HepG2 (cell line): ENCODE results near the gene KRT1. TPM values are rescaled to one million over a fixed set of nuclear protein-coding genes. Genes with fewer than 3 reads are reported as not detected.

Experiments
- CBX5 ChIP-seq: sonication (generic); formaldehyde crosslinking; IDR thresholded peaks from 2 replicates; pipeline ENCODE4 v1.4.0; 2020; ENCODE audit warnings: missing genetic modification reagents, borderline replicate concordance
- ETV6 ChIP-seq: sonication (generic); formaldehyde crosslinking; conservative IDR thresholded peaks from 2 replicates; pipeline ENCODE4 v1.4.0; 2020; ENCODE audit warnings: missing genetic modification reagents
- EZH2 ChIP-seq: conservative IDR thresholded peaks from 2 replicates; pipeline ENCODE4 v1.6.1; 2012; ENCODE audit warnings: mild to moderate bottlenecking, low read depth, low read length, moderate library complexity
- KLF12 ChIP-seq: sonication (generic); formaldehyde crosslinking; IDR thresholded peaks from 2 replicates; pipeline ENCODE4 v1.4.0; 2020; ENCODE audit warnings: missing genetic modification reagents, borderline replicate concordance
- LCORL ChIP-seq, 2 experiments: fragments of 450-650 bp in 1 of 2; sonication (generic) in 1 of 2; formaldehyde crosslinking in 1 of 2; IDR thresholded peaks; 2 replicates each; pipeline versions ENCODE4 v1.5.0 to v1.6.1; 2017 to 2020; ENCODE audit warnings: antibody characterized with exemption in 1 of 2, missing genetic modification reagents in 1 of 2
- PITX1 ChIP-seq: sonication (generic); formaldehyde crosslinking; IDR thresholded peaks from 2 replicates; pipeline ENCODE4 v1.5.1; 2020; ENCODE audit warnings: mild to moderate bottlenecking, missing genetic modification reagents
- POGZ ChIP-seq: sonication (generic); formaldehyde crosslinking; IDR thresholded peaks from 2 replicates; pipeline ENCODE4 v1.4.0; 2020; ENCODE audit warnings: mild to moderate bottlenecking, missing genetic modification reagents
- SP4 ChIP-seq: sonication (generic); formaldehyde crosslinking; IDR thresholded peaks from 2 replicates; pipeline ENCODE4 v1.8.1; 2023; ENCODE audit warnings: mild to moderate bottlenecking, missing genetic modification reagents
- ZMYM2 ChIP-seq: sonication (generic); formaldehyde crosslinking; IDR thresholded peaks from 2 replicates; pipeline ENCODE4 v1.8.0; 2022; ENCODE audit warnings: mild to moderate bottlenecking, missing genetic modification reagents
- ZNF24 ChIP-seq: fragments of 450-650 bp; IDR thresholded peaks from 2 replicates; pipeline ENCODE4 v1.6.1; 2017; ENCODE audit warnings: antibody characterized with exemption, mild to moderate bottlenecking
- ZNF317 ChIP-seq: sonication (generic); formaldehyde crosslinking; IDR thresholded peaks from 2 replicates; pipeline ENCODE4 v1.5.0; 2020; ENCODE audit warnings: mild to moderate bottlenecking, missing genetic modification reagents
- polyA plus RNA-seq, 8 experiments: library from polyadenylated mRNA; depleted of rRNA in 3 of 8; stranded (reverse) in 7 of 8; unstranded in 1 of 8; fragments of >200 nt; fragmentation: Illumina TruSeq in 4 of 8; extraction: Trizol in 4 of 8; gene quantifications; 2 replicates each; pipeline versions ENCODE4 v1.2.1 to v1.2.3, GENCODE V29; 2011 to 2016; ENCODE audit warnings: low read depth in 4 of 8, missing spikeins in 1 of 8, mixed read lengths in 1 of 8; ENCODE audit not compliant: insufficient read depth in 1 of 8
- total RNA-seq, 5 experiments: library from RNA; depleted of rRNA; stranded (reverse); fragments of >200 nt; fragmentation: Illumina TruSeq; extraction: Trizol; gene quantifications; 2 replicates each; pipeline ENCODE4 v1.2.3, GENCODE V29; 2016; ENCODE audit warnings: low read depth in 1 of 5
- TF ChIP-seq, protein P1 (sequence below): sonication (generic); formaldehyde crosslinking; IDR thresholded peaks from 2 replicates; pipeline ENCODE4 v1.4.0; 2020; ENCODE audit warnings: mild to moderate bottlenecking, missing genetic modification reagents
- TF ChIP-seq, protein P2 (sequence below): sonication (generic); formaldehyde crosslinking; IDR thresholded peaks from 2 replicates; pipeline ENCODE4 v1.4.0; 2020; ENCODE audit warnings: mild to moderate bottlenecking, missing genetic modification reagents
- TF ChIP-seq, protein P3 (sequence below): sonication (generic); formaldehyde crosslinking; IDR thresholded peaks from 2 replicates; pipeline ENCODE4 v1.8.1; 2023; ENCODE audit warnings: mild to moderate bottlenecking, missing genetic modification reagents
- TF ChIP-seq, protein P4 (sequence below): fragments of 450-650 bp; IDR thresholded peaks from 2 replicates; pipeline ENCODE4 v1.6.1; 2017
- TF ChIP-seq, protein P5 (sequence below): IDR thresholded peaks from 2 replicates; pipeline ENCODE4 v1.6.1; 2016; ENCODE audit warnings: low read depth, control low read depth
- TF ChIP-seq, protein P6 (sequence below): sonication (generic); formaldehyde crosslinking; IDR thresholded peaks from 2 replicates; pipeline ENCODE4 v1.4.0; 2020; ENCODE audit warnings: missing genetic modification reagents
- TF ChIP-seq, protein P7 (sequence below): sonication (generic); formaldehyde crosslinking; IDR thresholded peaks from 2 replicates; pipeline ENCODE4 v1.8.0; 2022; ENCODE audit warnings: low read depth, missing genetic modification reagents

Gene KRT1
- total and polyA plus RNA-seq, 2 of the 13 experiments (the other 11 are each of a cell fraction or from before 2014, with no cell fraction given): not detected

DNA sequence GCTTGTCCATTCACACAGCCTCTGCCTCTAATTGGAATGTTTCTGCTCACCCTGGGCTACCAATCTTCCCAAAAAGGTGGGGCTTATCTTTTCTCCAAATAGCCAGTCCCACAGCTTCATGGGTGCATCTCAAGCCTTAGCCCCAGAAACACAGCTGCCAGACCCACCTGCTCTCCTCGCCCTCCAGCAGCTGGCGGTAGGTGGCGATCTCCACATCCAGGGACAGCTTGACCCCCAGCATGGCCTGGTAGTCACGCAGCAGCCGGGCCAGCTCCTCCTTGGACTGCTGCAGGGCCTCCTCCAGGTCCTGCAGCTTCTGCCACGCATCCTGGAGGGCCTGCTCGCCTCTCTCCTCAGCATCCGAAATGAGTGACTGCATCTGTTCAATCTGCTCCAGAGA, 12.0 kb upstream of the KRT1 start (continued):
- TF ChIP-seq ZNF24 (no peak), POGZ (CRISPR knock-in tag) (no peak), ZNF317 (CRISPR knock-in tag) (no peak), PITX1 (CRISPR knock-in tag) (no peak), ETV6 (CRISPR knock-in tag) (no peak), LCORL (IDR thresholded peaks at IDR 0.05) (no peak), LCORL (CRISPR knock-in tag; IDR thresholded peaks at IDR 0.05) (no peak), CBX5 (no peak), ZMYM2 (CRISPR knock-in tag) (no peak), KLF12 (no peak), EZH2 (no peak), SP4 (CRISPR knock-in tag) (0 out of 2 replicates have a peak, but pooled peaks have one; percentile 27)
- TF ChIP-seq, protein P1, sequence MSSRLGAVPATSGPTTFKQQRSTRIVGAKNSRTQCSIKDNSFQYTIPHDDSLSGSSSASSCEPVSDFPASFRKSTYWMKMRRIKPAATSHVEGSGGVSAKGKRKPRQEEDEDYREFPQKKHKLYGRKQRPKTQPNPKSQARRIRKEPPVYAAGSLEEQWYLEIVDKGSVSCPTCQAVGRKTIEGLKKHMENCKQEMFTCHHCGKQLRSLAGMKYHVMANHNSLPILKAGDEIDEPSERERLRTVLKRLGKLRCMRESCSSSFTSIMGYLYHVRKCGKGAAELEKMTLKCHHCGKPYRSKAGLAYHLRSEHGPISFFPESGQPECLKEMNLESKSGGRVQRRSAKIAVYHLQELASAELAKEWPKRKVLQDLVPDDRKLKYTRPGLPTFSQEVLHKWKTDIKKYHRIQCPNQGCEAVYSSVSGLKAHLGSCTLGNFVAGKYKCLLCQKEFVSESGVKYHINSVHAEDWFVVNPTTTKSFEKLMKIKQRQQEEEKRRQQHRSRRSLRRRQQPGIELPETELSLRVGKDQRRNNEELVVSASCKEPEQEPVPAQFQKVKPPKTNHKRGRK: no peak
- TF ChIP-seq, protein P2, sequence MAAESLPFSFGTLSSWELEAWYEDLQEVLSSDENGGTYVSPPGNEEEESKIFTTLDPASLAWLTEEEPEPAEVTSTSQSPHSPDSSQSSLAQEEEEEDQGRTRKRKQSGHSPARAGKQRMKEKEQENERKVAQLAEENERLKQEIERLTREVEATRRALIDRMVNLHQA (CRISPR knock-in tag): no peak
- TF ChIP-seq, protein P3, sequence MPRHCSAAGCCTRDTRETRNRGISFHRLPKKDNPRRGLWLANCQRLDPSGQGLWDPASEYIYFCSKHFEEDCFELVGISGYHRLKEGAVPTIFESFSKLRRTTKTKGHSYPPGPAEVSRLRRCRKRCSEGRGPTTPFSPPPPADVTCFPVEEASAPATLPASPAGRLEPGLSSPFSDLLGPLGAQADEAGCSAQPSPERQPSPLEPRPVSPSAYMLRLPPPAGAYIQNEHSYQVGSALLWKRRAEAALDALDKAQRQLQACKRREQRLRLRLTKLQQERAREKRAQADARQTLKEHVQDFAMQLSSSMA: no peak
- TF ChIP-seq, protein P4, sequence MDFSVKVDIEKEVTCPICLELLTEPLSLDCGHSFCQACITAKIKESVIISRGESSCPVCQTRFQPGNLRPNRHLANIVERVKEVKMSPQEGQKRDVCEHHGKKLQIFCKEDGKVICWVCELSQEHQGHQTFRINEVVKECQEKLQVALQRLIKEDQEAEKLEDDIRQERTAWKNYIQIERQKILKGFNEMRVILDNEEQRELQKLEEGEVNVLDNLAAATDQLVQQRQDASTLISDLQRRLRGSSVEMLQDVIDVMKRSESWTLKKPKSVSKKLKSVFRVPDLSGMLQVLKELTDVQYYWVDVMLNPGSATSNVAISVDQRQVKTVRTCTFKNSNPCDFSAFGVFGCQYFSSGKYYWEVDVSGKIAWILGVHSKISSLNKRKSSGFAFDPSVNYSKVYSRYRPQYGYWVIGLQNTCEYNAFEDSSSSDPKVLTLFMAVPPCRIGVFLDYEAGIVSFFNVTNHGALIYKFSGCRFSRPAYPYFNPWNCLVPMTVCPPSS: no peak
- TF ChIP-seq, protein P5, sequence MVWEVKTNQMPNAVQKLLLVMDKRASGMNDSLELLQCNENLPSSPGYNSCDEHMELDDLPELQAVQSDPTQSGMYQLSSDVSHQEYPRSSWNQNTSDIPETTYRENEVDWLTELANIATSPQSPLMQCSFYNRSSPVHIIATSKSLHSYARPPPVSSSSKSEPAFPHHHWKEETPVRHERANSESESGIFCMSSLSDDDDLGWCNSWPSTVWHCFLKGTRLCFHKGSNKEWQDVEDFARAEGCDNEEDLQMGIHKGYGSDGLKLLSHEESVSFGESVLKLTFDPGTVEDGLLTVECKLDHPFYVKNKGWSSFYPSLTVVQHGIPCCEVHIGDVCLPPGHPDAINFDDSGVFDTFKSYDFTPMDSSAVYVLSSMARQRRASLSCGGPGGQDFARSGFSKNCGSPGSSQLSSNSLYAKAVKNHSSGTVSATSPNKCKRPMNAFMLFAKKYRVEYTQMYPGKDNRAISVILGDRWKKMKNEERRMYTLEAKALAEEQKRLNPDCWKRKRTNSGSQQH (CRISPR knock-in tag): no peak
- TF ChIP-seq, protein P6, sequence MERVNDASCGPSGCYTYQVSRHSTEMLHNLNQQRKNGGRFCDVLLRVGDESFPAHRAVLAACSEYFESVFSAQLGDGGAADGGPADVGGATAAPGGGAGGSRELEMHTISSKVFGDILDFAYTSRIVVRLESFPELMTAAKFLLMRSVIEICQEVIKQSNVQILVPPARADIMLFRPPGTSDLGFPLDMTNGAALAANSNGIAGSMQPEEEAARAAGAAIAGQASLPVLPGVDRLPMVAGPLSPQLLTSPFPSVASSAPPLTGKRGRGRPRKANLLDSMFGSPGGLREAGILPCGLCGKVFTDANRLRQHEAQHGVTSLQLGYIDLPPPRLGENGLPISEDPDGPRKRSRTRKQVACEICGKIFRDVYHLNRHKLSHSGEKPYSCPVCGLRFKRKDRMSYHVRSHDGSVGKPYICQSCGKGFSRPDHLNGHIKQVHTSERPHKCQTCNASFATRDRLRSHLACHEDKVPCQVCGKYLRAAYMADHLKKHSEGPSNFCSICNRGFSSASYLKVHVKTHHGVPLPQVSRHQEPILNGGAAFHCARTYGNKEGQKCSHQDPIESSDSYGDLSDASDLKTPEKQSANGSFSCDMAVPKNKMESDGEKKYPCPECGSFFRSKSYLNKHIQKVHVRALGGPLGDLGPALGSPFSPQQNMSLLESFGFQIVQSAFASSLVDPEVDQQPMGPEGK (CRISPR knock-in tag): 0 out of 2 replicates have a peak, but pooled peaks have one; percentile 18
- TF ChIP-seq, protein P7, sequence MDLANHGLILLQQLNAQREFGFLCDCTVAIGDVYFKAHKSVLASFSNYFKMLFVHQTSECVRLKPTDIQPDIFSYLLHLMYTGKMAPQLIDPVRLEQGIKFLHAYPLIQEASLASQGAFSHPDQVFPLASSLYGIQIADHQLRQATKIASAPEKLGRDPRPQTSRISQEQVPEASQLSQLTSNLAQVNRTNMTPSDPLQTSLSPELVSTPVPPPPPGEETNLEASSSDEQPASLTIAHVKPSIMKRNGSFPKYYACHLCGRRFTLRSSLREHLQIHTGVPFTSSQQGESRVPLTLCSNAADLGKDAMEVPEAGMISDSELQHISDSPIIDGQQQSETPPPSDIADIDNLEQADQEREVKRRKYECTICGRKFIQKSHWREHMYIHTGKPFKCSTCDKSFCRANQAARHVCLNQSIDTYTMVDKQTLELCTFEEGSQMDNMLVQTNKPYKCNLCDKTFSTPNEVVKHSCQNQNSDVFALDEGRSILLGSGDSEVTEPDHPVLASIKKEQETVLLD (CRISPR knock-in tag): no peak
